ENCODE results near the gene MPP3. TPM values are rescaled to one million over a fixed set of nuclear protein-coding genes. Genes with fewer than 3 reads are reported as not detected.
"Not testable (repeated sequence)": the region's sequence is repeated elsewhere in the genome, so short reads cannot be mapped to it uniquely, and the experiment has no call there.

The MPP3 gene
- total RNA-seq, 1 experiment from 2014 or later = 11.3 TPM

- H3K9me3 Mint-ChIP-seq; ATAC-seq; H3K27me3 Mint-ChIP-seq (ENCODE audit: low read depth); POLR2A ChIA-PET; H3K27ac Mint-ChIP-seq; H3K36me3 Mint-ChIP-seq; H3K4me3 Mint-ChIP-seq; DNase-seq (ENCODE audit: low spot score): not testable (repeated sequence)
- H3K4me1 Mint-ChIP-seq = peaks cover 22% of the 10 kb centered on the region
- CTCF ChIA-PET = interaction anchor here (0.7 to 3.1 kb wide), 6 partner anchors 11 to 116 kb away, joined by 4 to 11 read pairs (median 4); no protein-coding TSS in a partner anchor
Measured at GRCh38 chr17:43842091-43842974, 9.4 kb upstream of the MPP3 start.

GRCh38 chr17:43841282-43841681, 8.3 kb upstream of the MPP3 start:
- Mint-ChIP-seq H3K4me1 (peaks cover 16% of the 10 kb centered on the region), H3K27me3 (ENCODE audit: low read depth) (no peaks in the 10 kb centered on the region), H3K4me3 (no peak overlapping the region), H3K9me3 (no peaks in the 10 kb centered on the region), H3K36me3 (no peaks in the 10 kb centered on the region), H3K27ac (no peak overlapping the region)
- POLR2A ChIA-PET = interaction anchor here (0.6 to 1.0 kb wide), 3 partner anchors 11 to 165 kb away, joined by 3 read pairs; no protein-coding TSS in a partner anchor
- CTCF ChIA-PET = interaction anchor here (0.7 to 3.1 kb wide), 16 partner anchors 10 to 200 kb away, joined by 3 to 20 read pairs (median 5); no protein-coding TSS in a partner anchor
- TF ChIP-seq TEAD1 (CRISPR knock-in tag; IDR thresholded peaks at IDR 0.05) (no peak), GTF2I (CRISPR knock-in tag; conservative IDR thresholded peaks at IDR 0.05) (no peak), AR (CRISPR knock-in tag; IDR thresholded peaks at IDR 0.05) (no peak), SMAD3 (CRISPR knock-in tag; IDR thresholded peaks at IDR 0.05; ENCODE audit: borderline replicate concordance) (no peak), E2F4 (CRISPR knock-in tag; IDR thresholded peaks at IDR 0.05; ENCODE audit: borderline replicate concordance, low read depth) (no peak), ATF1 (CRISPR knock-in tag; IDR thresholded peaks at IDR 0.05) (no peak)
- TF ChIP-seq, protein P1, sequence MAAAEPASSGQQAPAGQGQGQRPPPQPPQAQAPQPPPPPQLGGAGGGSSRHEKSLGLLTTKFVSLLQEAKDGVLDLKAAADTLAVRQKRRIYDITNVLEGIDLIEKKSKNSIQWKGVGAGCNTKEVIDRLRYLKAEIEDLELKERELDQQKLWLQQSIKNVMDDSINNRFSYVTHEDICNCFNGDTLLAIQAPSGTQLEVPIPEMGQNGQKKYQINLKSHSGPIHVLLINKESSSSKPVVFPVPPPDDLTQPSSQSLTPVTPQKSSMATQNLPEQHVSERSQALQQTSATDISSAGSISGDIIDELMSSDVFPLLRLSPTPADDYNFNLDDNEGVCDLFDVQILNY (CRISPR knock-in tag; IDR thresholded peaks at IDR 0.05) = no peak
- TF ChIP-seq, protein P2, sequence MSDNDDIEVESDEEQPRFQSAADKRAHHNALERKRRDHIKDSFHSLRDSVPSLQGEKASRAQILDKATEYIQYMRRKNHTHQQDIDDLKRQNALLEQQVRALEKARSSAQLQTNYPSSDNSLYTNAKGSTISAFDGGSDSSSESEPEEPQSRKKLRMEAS (CRISPR knock-in tag; IDR thresholded peaks at IDR 0.05) = no peak
- DNase-seq (ENCODE audit: low spot score) = no peak
- ATAC-seq = no peak

DNA sequence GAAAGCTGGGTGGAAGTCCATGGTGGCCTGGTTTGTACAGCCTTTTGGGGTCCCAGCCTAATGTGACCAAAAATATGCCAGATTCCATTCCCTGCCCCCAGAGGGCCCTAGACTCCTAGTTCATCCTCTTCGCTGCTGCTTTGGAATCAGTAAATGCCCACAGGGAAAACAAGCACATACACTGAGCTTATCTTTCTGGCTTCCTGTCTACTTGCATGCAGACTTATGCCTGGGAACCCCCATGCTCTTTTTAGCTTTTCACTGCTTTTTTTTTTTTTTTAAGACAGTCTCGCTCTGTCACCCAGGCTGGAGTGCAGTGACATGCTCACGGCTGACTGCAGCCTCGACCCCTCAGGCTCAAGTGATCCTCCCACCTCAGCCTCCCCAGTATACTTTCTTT, 7.9 kb upstream of the MPP3 start:
- no peaks in the 10 kb centered on the region for H3K9me3 Mint-ChIP-seq
- CTCF ChIA-PET = interaction anchor here (0.5 to 3.1 kb wide), 16 partner anchors 11 to 330 kb away, joined by 3 to 20 read pairs (median 5); no protein-coding TSS in a partner anchor
- POLR2A ChIA-PET = interaction anchor here (0.6 to 1.0 kb wide), 2 partner anchors 12 to 166 kb away, joined by 3 read pairs; no protein-coding TSS in a partner anchor
- DNase-seq (ENCODE audit: low spot score) (no peak), ATAC-seq (peak; percentile 65)
- H3K27ac Mint-ChIP-seq = no peak overlapping the region
- no peaks in the 10 kb centered on the region for H3K36me3 Mint-ChIP-seq
- no peak overlapping the region for H3K4me3 Mint-ChIP-seq
- H3K4me1 Mint-ChIP-seq = peaks cover 12% of the 10 kb centered on the region
- H3K27me3 Mint-ChIP-seq (ENCODE audit: low read depth) = no peaks in the 10 kb centered on the region
- no peak for TF ChIP-seq E2F4 (CRISPR knock-in tag; IDR thresholded peaks at IDR 0.05; ENCODE audit: borderline replicate concordance, low read depth)
- TF ChIP-seq NR1H2 (CRISPR knock-in tag; IDR thresholded peaks at IDR 0.05) = no peak
- TF ChIP-seq RELA (CRISPR knock-in tag; IDR thresholded peaks at IDR 0.05; ENCODE audit: borderline replicate concordance) = no peak
- no peak for TF ChIP-seq STAT6 (CRISPR knock-in tag; conservative IDR thresholded peaks at IDR 0.05; ENCODE audit: low read depth)
- no peak for TF ChIP-seq JAZF1 (CRISPR knock-in tag; IDR thresholded peaks at IDR 0.05)
- TF ChIP-seq, protein P3, sequence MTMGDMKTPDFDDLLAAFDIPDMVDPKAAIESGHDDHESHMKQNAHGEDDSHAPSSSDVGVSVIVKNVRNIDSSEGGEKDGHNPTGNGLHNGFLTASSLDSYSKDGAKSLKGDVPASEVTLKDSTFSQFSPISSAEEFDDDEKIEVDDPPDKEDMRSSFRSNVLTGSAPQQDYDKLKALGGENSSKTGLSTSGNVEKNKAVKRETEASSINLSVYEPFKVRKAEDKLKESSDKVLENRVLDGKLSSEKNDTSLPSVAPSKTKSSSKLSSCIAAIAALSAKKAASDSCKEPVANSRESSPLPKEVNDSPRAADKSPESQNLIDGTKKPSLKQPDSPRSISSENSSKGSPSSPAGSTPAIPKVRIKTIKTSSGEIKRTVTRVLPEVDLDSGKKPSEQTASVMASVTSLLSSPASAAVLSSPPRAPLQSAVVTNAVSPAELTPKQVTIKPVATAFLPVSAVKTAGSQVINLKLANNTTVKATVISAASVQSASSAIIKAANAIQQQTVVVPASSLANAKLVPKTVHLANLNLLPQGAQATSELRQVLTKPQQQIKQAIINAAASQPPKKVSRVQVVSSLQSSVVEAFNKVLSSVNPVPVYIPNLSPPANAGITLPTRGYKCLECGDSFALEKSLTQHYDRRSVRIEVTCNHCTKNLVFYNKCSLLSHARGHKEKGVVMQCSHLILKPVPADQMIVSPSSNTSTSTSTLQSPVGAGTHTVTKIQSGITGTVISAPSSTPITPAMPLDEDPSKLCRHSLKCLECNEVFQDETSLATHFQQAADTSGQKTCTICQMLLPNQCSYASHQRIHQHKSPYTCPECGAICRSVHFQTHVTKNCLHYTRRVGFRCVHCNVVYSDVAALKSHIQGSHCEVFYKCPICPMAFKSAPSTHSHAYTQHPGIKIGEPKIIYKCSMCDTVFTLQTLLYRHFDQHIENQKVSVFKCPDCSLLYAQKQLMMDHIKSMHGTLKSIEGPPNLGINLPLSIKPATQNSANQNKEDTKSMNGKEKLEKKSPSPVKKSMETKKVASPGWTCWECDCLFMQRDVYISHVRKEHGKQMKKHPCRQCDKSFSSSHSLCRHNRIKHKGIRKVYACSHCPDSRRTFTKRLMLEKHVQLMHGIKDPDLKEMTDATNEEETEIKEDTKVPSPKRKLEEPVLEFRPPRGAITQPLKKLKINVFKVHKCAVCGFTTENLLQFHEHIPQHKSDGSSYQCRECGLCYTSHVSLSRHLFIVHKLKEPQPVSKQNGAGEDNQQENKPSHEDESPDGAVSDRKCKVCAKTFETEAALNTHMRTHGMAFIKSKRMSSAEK (CRISPR knock-in tag; IDR thresholded peaks at IDR 0.05; ENCODE audit: borderline replicate concordance) = no peak
